Upper lobe of left lung (tissue), 6 donors: ENCODE results near the gene SIK3. TPM values are rescaled to one million over a fixed set of nuclear protein-coding genes. Genes with fewer than 3 reads are reported as not detected.
A peak's percentile ranks its signal among the peaks of the same experiment; 100 is the strongest.

ENCODE experiments used
- ATAC-seq, 2 donors: fragments of 200-7000 bp; cut with Tn5 transposase; one replicate each; pipeline ENCODE4 v1.9.1; 2022; ENCODE audit warnings: mild to moderate bottlenecking in 2 of 2, moderate library complexity in 2 of 2; ENCODE audit not compliant: low FRiP score in 2 of 2
- DNase-seq, 2 donors: peaks; one replicate each; pipeline ENCODE4 v3.0.0-alpha.2; 2019 to 2020
- H3K27ac ChIP-seq, 4 donors: fragments of 200-600 bp; sonication (generic); one replicate each; pipeline ENCODE4 v1.5.1; 2016 to 2019
- H3K27me3 ChIP-seq, 4 donors: fragments of 200-600 bp; sonication (generic); one replicate each; pipeline ENCODE4 v1.5.1; 2017 to 2019
- H3K36me3 ChIP-seq, 4 donors: fragments of 200-600 bp; sonication (generic); one replicate each; pipeline ENCODE4 v1.5.1; 2016 to 2019
- H3K4me1 ChIP-seq, 4 donors: fragments of 200-600 bp; sonication (generic); one replicate each; pipeline ENCODE4 v1.5.1; 2018 to 2019
- H3K4me3 ChIP-seq, 4 donors: fragments of 200-600 bp; sonication (generic); one replicate each; pipeline ENCODE4 v1.5.1; 2017 to 2019; ENCODE audit warnings: mild to moderate bottlenecking in 2 of 4, moderate library complexity in 1 of 4
- H3K9me3 ChIP-seq, 4 donors: fragments of 200-600 bp; sonication (generic); one replicate each; pipeline ENCODE4 v1.5.1; 2018 to 2019
- EP300 ChIP-seq, 4 donors: sonication (generic); formaldehyde crosslinking; IDR thresholded peaks; one replicate each; pipeline ENCODE4 v1.5.1; 2017; ENCODE audit warnings: antibody characterized with exemption in 4 of 4, control low read depth in 2 of 4
- POLR2A ChIP-seq, 4 donors: fragments of 450-650 bp; IDR thresholded peaks; one replicate each; pipeline ENCODE4 v1.5.1; 2016 to 2017; ENCODE audit warnings: antibody characterized with exemption in 4 of 4, mild to moderate bottlenecking in 2 of 4
- POLR2AphosphoS5 ChIP-seq, 2 donors: sonication (generic); formaldehyde crosslinking; IDR thresholded peaks; one replicate each; pipeline ENCODE4 v1.5.1; 2017; ENCODE audit warnings: antibody characterized with exemption in 2 of 2
- WGBS, 2 donors: methylation state at CpG; one replicate each; pipeline ENCODE4 v1.1.5; 2017 to 2018; 5-methylcytosine and 5-hydroxymethylcytosine counted together
- total RNA-seq, 6 donors: library from RNA; depleted of rRNA in 4 of 6; stranded (reverse); fragments of >200 nt in 4 of 6; gene quantifications; one replicate each; pipeline versions ENCODE4 v1.1.0 to v1.2.1, GENCODE V29; 2016 to 2021
- TF ChIP-seq, protein P1 (sequence below), 6 experiments: fragments of 450-650 bp in 4 of 6; fragments of 200-600 bp in 2 of 6; sonication (generic) in 2 of 6; IDR thresholded peaks; one replicate each; pipeline ENCODE4 v1.5.1; 2016 to 2019; ENCODE audit warnings: antibody characterized with exemption in 6 of 6
- donor health status: DM: no; HTN: no; CAD: no; lungs with moderate emphysema.
- donor health status: DM: no; HTN: yes; CAD: no; lungs with severe emphysema.

The SIK3 gene
- total RNA-seq, 6 donors from 2014 or later = 26.9 to 115 (median 43.7) TPM

DNA sequence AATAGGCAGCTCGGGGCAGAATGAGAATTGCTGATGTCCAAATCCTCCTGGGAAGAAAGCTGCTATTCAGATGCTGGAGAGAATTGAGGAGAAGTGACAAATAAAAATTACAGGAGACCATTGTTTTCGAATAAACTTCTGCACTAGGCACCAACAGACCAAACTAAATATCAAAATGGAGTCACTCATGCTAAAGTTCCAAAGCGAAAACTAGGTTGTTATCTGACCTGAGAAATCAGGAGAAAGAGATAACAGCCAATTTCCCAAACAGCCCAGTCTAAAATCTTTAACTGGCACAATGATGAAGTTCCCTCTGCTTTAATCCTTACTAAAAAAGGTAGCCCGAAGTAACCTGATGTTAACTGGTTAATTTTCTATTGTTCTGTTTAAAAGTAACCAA is 148.0 kb downstream of the SIK3 start:
- TF ChIP-seq EP300 (IDR thresholded peaks at IDR 0.05) (no peak), POLR2AphosphoS5 (IDR thresholded peaks at IDR 0.05) (no peak), POLR2A (IDR thresholded peaks at IDR 0.05) (no peak)
- TF ChIP-seq, protein P1, sequence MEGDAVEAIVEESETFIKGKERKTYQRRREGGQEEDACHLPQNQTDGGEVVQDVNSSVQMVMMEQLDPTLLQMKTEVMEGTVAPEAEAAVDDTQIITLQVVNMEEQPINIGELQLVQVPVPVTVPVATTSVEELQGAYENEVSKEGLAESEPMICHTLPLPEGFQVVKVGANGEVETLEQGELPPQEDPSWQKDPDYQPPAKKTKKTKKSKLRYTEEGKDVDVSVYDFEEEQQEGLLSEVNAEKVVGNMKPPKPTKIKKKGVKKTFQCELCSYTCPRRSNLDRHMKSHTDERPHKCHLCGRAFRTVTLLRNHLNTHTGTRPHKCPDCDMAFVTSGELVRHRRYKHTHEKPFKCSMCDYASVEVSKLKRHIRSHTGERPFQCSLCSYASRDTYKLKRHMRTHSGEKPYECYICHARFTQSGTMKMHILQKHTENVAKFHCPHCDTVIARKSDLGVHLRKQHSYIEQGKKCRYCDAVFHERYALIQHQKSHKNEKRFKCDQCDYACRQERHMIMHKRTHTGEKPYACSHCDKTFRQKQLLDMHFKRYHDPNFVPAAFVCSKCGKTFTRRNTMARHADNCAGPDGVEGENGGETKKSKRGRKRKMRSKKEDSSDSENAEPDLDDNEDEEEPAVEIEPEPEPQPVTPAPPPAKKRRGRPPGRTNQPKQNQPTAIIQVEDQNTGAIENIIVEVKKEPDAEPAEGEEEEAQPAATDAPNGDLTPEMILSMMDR (IDR thresholded peaks at IDR 0.05) = no peak
- ATAC-seq = no peak
- no peaks in the 10 kb centered on the region for H3K27me3 ChIP-seq
- no peak overlapping the region for H3K27ac ChIP-seq
- no peak overlapping the region for H3K4me3 ChIP-seq
- no peak for DNase-seq
- H3K4me1 ChIP-seq = peaks cover 0 to 7% (median 4%) of the 10 kb centered on the region in 4 donors
- H3K36me3 ChIP-seq = peaks cover 0 to 29% (median 0%) of the 10 kb centered on the region in 4 donors
- H3K9me3 ChIP-seq = no peaks in the 10 kb centered on the region
- WGBS, 2 donors = 91 to 97% methylated on average over 4 of the region's 4 CpGs

DNA sequence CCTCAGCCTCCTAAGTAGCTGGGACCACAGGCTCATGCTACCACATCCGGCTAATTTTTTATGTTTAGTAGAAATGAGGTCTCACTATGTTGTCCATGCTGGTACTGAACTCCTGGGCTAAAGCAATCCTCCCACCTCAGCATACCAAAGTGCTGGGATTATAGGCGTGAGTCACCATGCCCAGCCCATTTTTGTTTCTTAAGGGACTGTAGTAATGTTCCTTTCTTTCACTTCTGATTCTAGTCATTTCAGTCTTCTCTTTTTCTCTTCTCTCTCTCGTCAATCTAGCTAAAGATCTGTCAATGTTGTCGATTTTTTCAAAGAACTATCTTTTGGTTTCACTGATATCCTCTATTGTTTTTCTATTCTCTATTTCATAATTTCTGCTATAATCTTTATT is 149.8 kb downstream of the SIK3 start:
- H3K27ac ChIP-seq = peak overlapping the region in 1 of 4 donors; percentile 21
- H3K9me3 ChIP-seq = no peaks in the 10 kb centered on the region
- H3K27me3 ChIP-seq = no peaks in the 10 kb centered on the region
- WGBS, 2 donors = 52 to 73% methylated on average over 4 of the region's 4 CpGs
- peak in 1 of 2 donors; percentile 77 for ATAC-seq
- TF ChIP-seq EP300 (IDR thresholded peaks at IDR 0.05) (no peak), POLR2AphosphoS5 (IDR thresholded peaks at IDR 0.05) (no peak), POLR2A (IDR thresholded peaks at IDR 0.05) (no peak)
- TF ChIP-seq, protein P1 (IDR thresholded peaks at IDR 0.05) = no peak
- no peak overlapping the region for H3K4me3 ChIP-seq
- peaks cover 0 to 17% (median 0%) of the 10 kb centered on the region in 4 donors for H3K36me3 ChIP-seq
- H3K4me1 ChIP-seq = peaks cover 0 to 7% (median 4%) of the 10 kb centered on the region in 4 donors
- no peak for DNase-seq

DNA sequence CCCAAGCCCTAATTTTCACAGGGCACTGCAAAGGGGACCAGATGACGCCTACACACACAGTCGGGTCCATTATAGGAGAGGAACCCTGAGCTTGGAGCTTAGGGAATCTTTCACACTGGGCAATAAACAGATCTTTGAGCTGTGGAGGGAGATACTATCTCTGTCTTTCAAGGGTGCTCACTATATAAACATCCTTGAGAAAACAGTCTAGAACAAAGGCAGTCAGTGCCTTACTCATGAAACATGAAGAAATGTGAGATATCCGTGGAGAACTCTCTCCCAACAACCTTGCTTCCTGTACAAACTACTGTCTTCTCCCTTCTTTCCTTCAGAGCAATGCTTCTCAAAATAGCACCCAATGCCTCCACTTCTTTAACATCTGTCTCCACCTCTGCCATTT is 151.8 kb downstream of the SIK3 start:
- H3K27me3 ChIP-seq = no peaks in the 10 kb centered on the region
- 49 to 57% methylated on average over 3 of the region's 3 CpGs for WGBS, 2 donors
- TF ChIP-seq EP300 (IDR thresholded peaks at IDR 0.05) (no peak), POLR2A (IDR thresholded peaks at IDR 0.05) (no peak), POLR2AphosphoS5 (IDR thresholded peaks at IDR 0.05) (no peak)
- TF ChIP-seq, protein P1 (IDR thresholded peaks at IDR 0.05) = no peak
- no peak overlapping the region for H3K4me3 ChIP-seq
- no peaks in the 10 kb centered on the region for H3K9me3 ChIP-seq
- peaks cover 0 to 7% (median 4%) of the 10 kb centered on the region in 4 donors for H3K4me1 ChIP-seq
- no peak for ATAC-seq
- no peak overlapping the region for H3K27ac ChIP-seq
- no peak for DNase-seq
- H3K36me3 ChIP-seq = peaks cover 0 to 17% (median 0%) of the 10 kb centered on the region in 4 donors

DNA sequence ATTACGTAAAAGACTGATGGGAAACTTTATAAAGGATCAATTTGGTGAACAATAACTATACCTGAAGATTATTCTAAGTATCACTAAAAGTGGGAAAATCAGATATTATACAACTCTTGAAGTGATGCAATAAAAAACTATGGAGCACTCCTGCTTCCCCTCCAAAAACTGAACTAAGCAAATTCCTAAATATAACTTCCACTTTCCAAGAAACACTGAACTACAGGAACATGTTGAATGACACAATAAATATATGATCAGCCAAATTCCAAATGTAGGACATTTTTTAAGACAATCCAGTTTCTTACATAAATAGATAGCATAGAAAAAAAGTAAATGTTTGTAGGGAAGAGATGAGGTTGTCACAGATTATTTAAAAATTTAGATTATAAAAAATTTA is 158.7 kb downstream of the SIK3 start:
- Histone ChIP-seq H3K27ac (no peak overlapping the region), H3K36me3 (no peaks in the 10 kb centered on the region), H3K4me1 (no peaks in the 10 kb centered on the region), H3K27me3 (no peaks in the 10 kb centered on the region), H3K4me3 (no peak overlapping the region), H3K9me3 (no peaks in the 10 kb centered on the region)
- WGBS, 2 donors = 90 to 95% methylated on average over 1 of the region's 1 CpG
- DNase-seq = no peak
- TF ChIP-seq, protein P1 (IDR thresholded peaks at IDR 0.05) = no peak
- TF ChIP-seq POLR2AphosphoS5 (IDR thresholded peaks at IDR 0.05) (no peak), POLR2A (IDR thresholded peaks at IDR 0.05) (no peak), EP300 (IDR thresholded peaks at IDR 0.05) (no peak)
- ATAC-seq = no peak

DNA sequence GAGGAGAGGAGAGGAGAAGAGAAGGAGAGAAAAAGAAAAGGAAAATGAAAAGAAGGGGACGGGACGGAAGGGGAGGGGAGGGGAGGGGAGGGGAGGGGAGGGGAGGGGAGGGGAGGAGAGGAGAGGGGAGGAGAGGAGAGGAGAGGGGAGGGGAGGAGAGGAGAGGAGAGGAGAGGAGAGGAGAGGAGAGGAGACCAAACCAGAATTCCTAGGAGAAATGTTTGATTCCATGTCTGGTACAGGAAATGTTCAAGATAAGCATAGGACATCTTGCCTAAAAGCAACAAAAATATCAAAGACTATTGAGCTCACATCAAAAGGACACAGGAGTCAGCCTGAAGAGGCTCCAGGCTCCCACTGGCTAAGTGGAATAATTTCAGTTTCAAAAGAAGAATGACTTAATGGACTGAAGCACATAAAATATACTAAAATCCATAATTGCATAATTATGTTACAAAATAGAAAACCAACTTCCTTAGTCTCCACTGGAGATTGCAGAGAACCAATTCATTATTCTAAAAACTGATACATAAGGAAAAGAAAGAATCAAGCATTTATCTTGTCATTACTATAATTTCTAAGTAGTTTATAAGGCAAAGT is 159.7 kb downstream of the SIK3 start:
- no peaks in the 10 kb centered on the region for H3K9me3 ChIP-seq
- 76% methylated on average over 2 of the region's 2 CpGs; no CpG with 5 or more reads in 1 of the 2 donors for WGBS, 2 donors
- ATAC-seq = no peak
- H3K36me3 ChIP-seq = no peaks in the 10 kb centered on the region
- no peaks in the 10 kb centered on the region for H3K4me1 ChIP-seq
- no peak overlapping the region for H3K4me3 ChIP-seq
- TF ChIP-seq POLR2AphosphoS5 (IDR thresholded peaks at IDR 0.05) = no peak
- no peak for TF ChIP-seq EP300 (IDR thresholded peaks at IDR 0.05)
- TF ChIP-seq POLR2A (IDR thresholded peaks at IDR 0.05) = no peak
- TF ChIP-seq, protein P1 (IDR thresholded peaks at IDR 0.05) = no peak
- no peak overlapping the region for H3K27ac ChIP-seq
- DNase-seq = no peak
- H3K27me3 ChIP-seq = no peaks in the 10 kb centered on the region
